Stimulated activated naive B cell treated with anti-CD40 and anti-IgM and Interleukin-4, amounts not matched to agents 10 μg/mL and 1 μg/mL and 100 μg/mL, for 72 hours (primary cell): ENCODE results near the gene HOXB9.

Source experiments
- ATAC-seq, 2 donors: fragments of 150-1000 bp; cut with Tn5 transposase; replicated peaks; 2 replicates each; pipeline ENCODE4 v1.10.0; 2021; ENCODE audit warnings: moderate library complexity in 1 of 2
- DNase-seq: peaks from one replicate; pipeline ENCODE4 v3.0.0; 2021
- H3K27ac Mint-ChIP-seq: one replicate; pipeline ENCODE4 v1.8.0; 2022; ENCODE audit warnings: mild to moderate bottlenecking, mixed read lengths
- H3K27me3 Mint-ChIP-seq, 2 donors: one replicate each; pipeline ENCODE4 v1.8.0; 2022; ENCODE audit warnings: mixed read lengths in 2 of 2
- H3K36me3 Mint-ChIP-seq, 2 donors: one replicate each; pipeline ENCODE4 v1.8.0; 2022; ENCODE audit warnings: mixed read lengths in 2 of 2, mild to moderate bottlenecking in 1 of 2
- H3K4me1 Mint-ChIP-seq, 2 donors: one replicate each; pipeline ENCODE4 v1.8.0; 2022; ENCODE audit warnings: mixed read lengths in 2 of 2, mild to moderate bottlenecking in 1 of 2
- H3K4me3 Mint-ChIP-seq, 2 donors: one replicate each; pipeline ENCODE4 v1.8.0; 2022; ENCODE audit warnings: mild to moderate bottlenecking in 2 of 2, mixed read lengths in 2 of 2, moderate library complexity in 1 of 2
- H3K9me3 Mint-ChIP-seq, 2 donors: one replicate each; pipeline ENCODE4 v1.8.0; 2022; ENCODE audit warnings: mixed read lengths in 2 of 2, mild to moderate bottlenecking in 1 of 2

HOXB9 gene

GRCh38 chr17:48576479-48577309, 49.5 kb downstream of the HOXB9 start:
- H3K36me3 Mint-ChIP-seq, result peaks cover 0 to 3% of the 10 kb centered on the region in 2 donors
- peaks cover 25 to 50% of the 10 kb centered on the region in 2 donors for H3K4me1 Mint-ChIP-seq
- H3K27ac Mint-ChIP-seq, result peak overlapping the region; percentile 25
- H3K9me3 Mint-ChIP-seq, result no peaks in the 10 kb centered on the region
- DNase-seq (no peak), ATAC-seq (no peak)
- peak overlapping the region; percentile 69 to 79 for H3K4me3 Mint-ChIP-seq
- H3K27me3 Mint-ChIP-seq, result peaks cover 60 to 82% of the 10 kb centered on the region in 2 donors

- DNase-seq, result no peak
- Mint-ChIP-seq H3K4me1 (peaks cover 22 to 42% of the 10 kb centered on the region in 2 donors), H3K27me3 (peaks cover 58 to 81% of the 10 kb centered on the region in 2 donors), H3K4me3 (peak overlapping the region in 1 of 2 donors; percentile 46), H3K9me3 (no peaks in the 10 kb centered on the region), H3K36me3 (peaks cover 0 to 3% of the 10 kb centered on the region in 2 donors), H3K27ac (no peak overlapping the region)
- no peak for ATAC-seq
Observed at GRCh38 chr17:48575673-48576478, 50.3 kb downstream of the HOXB9 start.

- Mint-ChIP-seq H3K27ac (no peak overlapping the region), H3K4me3 (no peak overlapping the region), H3K27me3 (peaks cover 50 to 74% of the 10 kb centered on the region in 2 donors), H3K9me3 (no peaks in the 10 kb centered on the region), H3K36me3 (peaks cover 0 to 3% of the 10 kb centered on the region in 2 donors), H3K4me1 (peaks cover 20 to 35% of the 10 kb centered on the region in 2 donors)
- no peak for DNase-seq
- no peak for ATAC-seq
Observed at GRCh38 chr17:48575066-48575582, 51.0 kb downstream of the HOXB9 start.

- ATAC-seq, result no peak
- H3K36me3 Mint-ChIP-seq, result peaks cover 0 to 3% of the 10 kb centered on the region in 2 donors
- H3K4me3 Mint-ChIP-seq, result no peak overlapping the region
- H3K27me3 Mint-ChIP-seq, result peaks cover 45 to 68% of the 10 kb centered on the region in 2 donors
- peaks cover 17 to 29% of the 10 kb centered on the region in 2 donors for H3K4me1 Mint-ChIP-seq
- no peak for DNase-seq
- H3K27ac Mint-ChIP-seq, result no peak overlapping the region
- H3K9me3 Mint-ChIP-seq, result no peaks in the 10 kb centered on the region
Observed at GRCh38 chr17:48574505-48575065, 51.6 kb downstream of the HOXB9 start.

GRCh38 chr17:48571826-48572417, 54.2 kb downstream of the HOXB9 start:
- no peaks in the 10 kb centered on the region for H3K9me3 Mint-ChIP-seq
- DNase-seq, result no peak
- H3K27ac Mint-ChIP-seq, result no peak overlapping the region

More at GRCh38 chr17:48571826-48572417, 54.2 kb downstream of the HOXB9 start:
- ATAC-seq, result no peak
- Mint-ChIP-seq H3K4me3 (no peak overlapping the region), H3K4me1 (peaks cover 7 to 16% of the 10 kb centered on the region in 2 donors), H3K27me3 (peaks cover 39 to 46% of the 10 kb centered on the region in 2 donors), H3K36me3 (no peaks in the 10 kb centered on the region)
